Esophagus muscularis mucosa (tissue), 4 donors: ENCODE measurements around the gene BCL11B.

Experiments
- EP300 ChIP-seq: sonication (generic); formaldehyde crosslinking; IDR thresholded peaks from one replicate; pipeline ENCODE4 v1.6.1; 2017; ENCODE audit warnings: antibody characterized with exemption
- POLR2A ChIP-seq: fragments of 450-650 bp; IDR thresholded peaks from one replicate; pipeline ENCODE4 v1.6.1; 2017; ENCODE audit warnings: antibody characterized with exemption, moderate library complexity, mild to moderate bottlenecking, low read depth
- TF ChIP-seq, protein P1 (sequence below), 3 experiments: fragments of 200-600 bp in 2 of 3; fragments of 450-650 bp in 1 of 3; sonication (generic) in 2 of 3; IDR thresholded peaks; one replicate each; pipeline ENCODE4 v1.5.1; 2017 to 2019; ENCODE audit warnings: antibody characterized with exemption in 3 of 3, mild to moderate bottlenecking in 2 of 3, moderate library complexity in 1 of 3

DNA sequence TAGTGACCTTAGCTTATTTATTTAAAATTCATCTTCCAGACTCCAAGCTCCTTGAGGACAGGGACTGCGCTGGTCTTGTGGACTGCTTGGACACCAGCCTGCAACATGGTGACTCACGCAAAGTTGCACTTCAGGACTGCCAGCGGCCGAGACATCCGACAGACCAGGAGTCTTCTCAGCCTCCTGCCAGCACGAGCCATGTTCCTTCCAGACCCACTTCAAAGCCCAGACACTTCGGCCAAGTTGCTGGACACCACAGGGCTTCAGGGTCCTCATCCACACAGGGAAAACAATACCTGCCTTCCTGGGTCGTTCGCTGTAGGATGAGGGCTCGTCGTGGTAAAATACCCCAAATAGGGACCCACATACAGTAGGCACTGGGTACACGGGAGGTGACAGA is 88.7 kb downstream of the BCL11B start:
- TF ChIP-seq, protein P1, sequence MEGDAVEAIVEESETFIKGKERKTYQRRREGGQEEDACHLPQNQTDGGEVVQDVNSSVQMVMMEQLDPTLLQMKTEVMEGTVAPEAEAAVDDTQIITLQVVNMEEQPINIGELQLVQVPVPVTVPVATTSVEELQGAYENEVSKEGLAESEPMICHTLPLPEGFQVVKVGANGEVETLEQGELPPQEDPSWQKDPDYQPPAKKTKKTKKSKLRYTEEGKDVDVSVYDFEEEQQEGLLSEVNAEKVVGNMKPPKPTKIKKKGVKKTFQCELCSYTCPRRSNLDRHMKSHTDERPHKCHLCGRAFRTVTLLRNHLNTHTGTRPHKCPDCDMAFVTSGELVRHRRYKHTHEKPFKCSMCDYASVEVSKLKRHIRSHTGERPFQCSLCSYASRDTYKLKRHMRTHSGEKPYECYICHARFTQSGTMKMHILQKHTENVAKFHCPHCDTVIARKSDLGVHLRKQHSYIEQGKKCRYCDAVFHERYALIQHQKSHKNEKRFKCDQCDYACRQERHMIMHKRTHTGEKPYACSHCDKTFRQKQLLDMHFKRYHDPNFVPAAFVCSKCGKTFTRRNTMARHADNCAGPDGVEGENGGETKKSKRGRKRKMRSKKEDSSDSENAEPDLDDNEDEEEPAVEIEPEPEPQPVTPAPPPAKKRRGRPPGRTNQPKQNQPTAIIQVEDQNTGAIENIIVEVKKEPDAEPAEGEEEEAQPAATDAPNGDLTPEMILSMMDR (IDR thresholded peaks at IDR 0.05): no peak
- TF ChIP-seq EP300 (no peak), POLR2A (no peak)
